K562 (cell line): ENCODE measurements around the gene KLHL18. TPM values are rescaled to one million over a fixed set of nuclear protein-coding genes. Genes with fewer than 3 reads are reported as not detected.

Source experiments
- GATA2 ChIP-seq: sonication (generic); formaldehyde crosslinking; IDR thresholded peaks from 2 replicates; pipeline ENCODE4 v1.4.0; 2020; ENCODE audit warnings: mild to moderate bottlenecking, missing genetic modification reagents
- HDGF ChIP-seq: fragments of 450-650 bp; IDR thresholded peaks from 2 replicates; pipeline ENCODE4 v1.6.1; 2016
- ILF3 ChIP-seq: fragments of 450-650 bp; IDR thresholded peaks from 2 replicates; pipeline ENCODE4 v1.6.1; 2018; ENCODE audit warnings: antibody characterized with exemption, mild to moderate bottlenecking, moderate library complexity, borderline replicate concordance
- KLF6 ChIP-seq: fragments of 250-450 bp; sonication (Bioruptor Pico); IDR thresholded peaks from 2 replicates; pipeline ENCODE4 v1.4.0; 2020; ENCODE audit warnings: mild to moderate bottlenecking, moderate library complexity, borderline replicate concordance
- L3MBTL2 ChIP-seq: fragments of 450-650 bp; IDR thresholded peaks from 2 replicates; pipeline ENCODE4 v1.6.1; 2016; ENCODE audit warnings: mild to moderate bottlenecking, moderate library complexity
- MED1 ChIP-seq: sonication (generic); formaldehyde crosslinking; IDR thresholded peaks from 2 replicates; pipeline ENCODE4 v1.8.1; 2023; ENCODE audit warnings: missing genetic modification reagents, borderline replicate concordance
- MIER1 ChIP-seq: fragments of 450-650 bp; IDR thresholded peaks from 2 replicates; pipeline ENCODE4 v1.6.1; 2016; ENCODE audit warnings: antibody characterized with exemption, mild to moderate bottlenecking, low read depth
- NRF1 ChIP-seq, 2 experiments: fragments of 450-650 bp; IDR thresholded peaks in 1 of 2; conservative IDR thresholded peaks in 1 of 2; 2 replicates each; pipeline ENCODE4 v1.6.1; 2014; ENCODE audit warnings: mild to moderate bottlenecking in 2 of 2
- PRPF4 ChIP-seq: fragments of 200-400 bp; formaldehyde crosslinking; IDR thresholded peaks from one replicate; pipeline ENCODE4 v1.6.1; 2017; ENCODE audit warnings: low read length, low read depth, mild to moderate bottlenecking; ENCODE audit not compliant: insufficient read depth, poor library complexity, severe bottlenecking
- RBBP5 ChIP-seq: fragments of 200-600 bp; sonication (generic); IDR thresholded peaks from 2 replicates; pipeline ENCODE4 v1.6.1; 2012; ENCODE audit warnings: borderline replicate concordance, mild to moderate bottlenecking, low read length, control low read depth, inconsistent platforms; ENCODE audit not compliant: insufficient read depth, poor library complexity, severe bottlenecking
- ZZZ3 ChIP-seq: fragments of 450-650 bp; IDR thresholded peaks from 2 replicates; pipeline ENCODE4 v1.6.1; 2016; ENCODE audit warnings: antibody characterized with exemption, mild to moderate bottlenecking, moderate library complexity
- polyA plus RNA-seq, 8 experiments: library from polyadenylated mRNA; depleted of rRNA in 4 of 8; stranded (reverse) in 5 of 8; unstranded in 3 of 8; fragments of >200 nt; fragmentation: Nextera tagmentation in 2 of 8; fragmentation: Illumina TruSeq in 1 of 8; extraction: Ambion mirVana in 2 of 8; extraction: Trizol in 1 of 8; gene quantifications; 2 replicates each; pipeline versions ENCODE4 v1.2.1 to v1.2.3, GENCODE V29; 2011 to 2014; ENCODE audit warnings: inconsistent platforms in 1 of 8, missing spikeins in 1 of 8
- total RNA-seq, 7 experiments: library from RNA; depleted of rRNA in 6 of 7; stranded (reverse); fragments of >200 nt in 6 of 7; fragmentation: Illumina TruSeq in 2 of 7; extraction: Trizol in 2 of 7; gene quantifications; 2 replicates each; pipeline versions ENCODE4 v1.2.1 to v1.2.3, GENCODE V29; 2011 to 2021; ENCODE audit warnings: low replicate concordance in 1 of 7
- TF ChIP-seq, protein P1 (sequence below): fragments of 200-600 bp; sonication (generic); IDR thresholded peaks from one replicate; pipeline ENCODE4 v1.6.1; 2012; ENCODE audit warnings: mild to moderate bottlenecking, low read depth, low read length, inconsistent platforms
- TF ChIP-seq, protein P2 (sequence below): fragments of 250-450 bp; sonication (Bioruptor Pico); IDR thresholded peaks from 2 replicates; pipeline ENCODE4 v1.8.0; 2021; ENCODE audit warnings: moderate library complexity, mild to moderate bottlenecking, inconsistent platforms
- TF ChIP-seq, protein P3 (sequence below): IDR thresholded peaks from 2 replicates; pipeline ENCODE4 v1.6.1; 2011; ENCODE audit warnings: borderline replicate concordance, low read depth, mild to moderate bottlenecking, moderate library complexity, low read length; ENCODE audit not compliant: insufficient read depth, poor library complexity, severe bottlenecking

The KLHL18 gene
- total and polyA plus RNA-seq, 9 of the 15 experiments (the other 6 are each of a cell fraction or from before 2014, with no cell fraction given): 26.7 to 97.5 (median 48.7) TPM

DNA sequence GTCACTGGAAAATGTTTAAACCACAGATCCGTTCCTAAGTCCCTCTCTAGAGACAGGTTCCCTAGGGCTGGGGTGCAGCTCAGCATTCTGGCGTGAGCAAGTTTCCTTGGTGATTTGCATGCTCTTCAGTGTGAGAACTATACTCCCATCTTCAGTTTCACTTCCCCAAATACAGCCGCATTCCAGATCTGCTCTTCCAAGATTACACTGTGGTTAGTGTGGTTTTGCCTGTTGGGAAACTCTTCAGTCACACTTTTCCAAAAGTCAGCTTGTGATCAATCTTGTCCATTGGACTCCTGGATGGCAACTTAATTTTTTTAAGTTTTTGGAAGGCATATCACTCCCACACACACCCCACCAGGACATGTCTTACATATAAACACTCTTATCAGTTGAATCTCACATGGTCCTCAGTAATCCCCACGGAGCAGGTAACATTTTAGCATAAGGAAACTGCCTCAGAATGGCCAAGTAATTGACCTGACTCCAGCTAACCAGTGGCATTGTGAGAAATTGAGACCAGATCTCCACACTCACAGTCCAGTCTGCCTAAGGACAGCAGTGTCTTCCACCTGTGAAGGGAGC, 64.6 kb downstream of the KLHL18 start (continued):
- TF ChIP-seq, protein P1, sequence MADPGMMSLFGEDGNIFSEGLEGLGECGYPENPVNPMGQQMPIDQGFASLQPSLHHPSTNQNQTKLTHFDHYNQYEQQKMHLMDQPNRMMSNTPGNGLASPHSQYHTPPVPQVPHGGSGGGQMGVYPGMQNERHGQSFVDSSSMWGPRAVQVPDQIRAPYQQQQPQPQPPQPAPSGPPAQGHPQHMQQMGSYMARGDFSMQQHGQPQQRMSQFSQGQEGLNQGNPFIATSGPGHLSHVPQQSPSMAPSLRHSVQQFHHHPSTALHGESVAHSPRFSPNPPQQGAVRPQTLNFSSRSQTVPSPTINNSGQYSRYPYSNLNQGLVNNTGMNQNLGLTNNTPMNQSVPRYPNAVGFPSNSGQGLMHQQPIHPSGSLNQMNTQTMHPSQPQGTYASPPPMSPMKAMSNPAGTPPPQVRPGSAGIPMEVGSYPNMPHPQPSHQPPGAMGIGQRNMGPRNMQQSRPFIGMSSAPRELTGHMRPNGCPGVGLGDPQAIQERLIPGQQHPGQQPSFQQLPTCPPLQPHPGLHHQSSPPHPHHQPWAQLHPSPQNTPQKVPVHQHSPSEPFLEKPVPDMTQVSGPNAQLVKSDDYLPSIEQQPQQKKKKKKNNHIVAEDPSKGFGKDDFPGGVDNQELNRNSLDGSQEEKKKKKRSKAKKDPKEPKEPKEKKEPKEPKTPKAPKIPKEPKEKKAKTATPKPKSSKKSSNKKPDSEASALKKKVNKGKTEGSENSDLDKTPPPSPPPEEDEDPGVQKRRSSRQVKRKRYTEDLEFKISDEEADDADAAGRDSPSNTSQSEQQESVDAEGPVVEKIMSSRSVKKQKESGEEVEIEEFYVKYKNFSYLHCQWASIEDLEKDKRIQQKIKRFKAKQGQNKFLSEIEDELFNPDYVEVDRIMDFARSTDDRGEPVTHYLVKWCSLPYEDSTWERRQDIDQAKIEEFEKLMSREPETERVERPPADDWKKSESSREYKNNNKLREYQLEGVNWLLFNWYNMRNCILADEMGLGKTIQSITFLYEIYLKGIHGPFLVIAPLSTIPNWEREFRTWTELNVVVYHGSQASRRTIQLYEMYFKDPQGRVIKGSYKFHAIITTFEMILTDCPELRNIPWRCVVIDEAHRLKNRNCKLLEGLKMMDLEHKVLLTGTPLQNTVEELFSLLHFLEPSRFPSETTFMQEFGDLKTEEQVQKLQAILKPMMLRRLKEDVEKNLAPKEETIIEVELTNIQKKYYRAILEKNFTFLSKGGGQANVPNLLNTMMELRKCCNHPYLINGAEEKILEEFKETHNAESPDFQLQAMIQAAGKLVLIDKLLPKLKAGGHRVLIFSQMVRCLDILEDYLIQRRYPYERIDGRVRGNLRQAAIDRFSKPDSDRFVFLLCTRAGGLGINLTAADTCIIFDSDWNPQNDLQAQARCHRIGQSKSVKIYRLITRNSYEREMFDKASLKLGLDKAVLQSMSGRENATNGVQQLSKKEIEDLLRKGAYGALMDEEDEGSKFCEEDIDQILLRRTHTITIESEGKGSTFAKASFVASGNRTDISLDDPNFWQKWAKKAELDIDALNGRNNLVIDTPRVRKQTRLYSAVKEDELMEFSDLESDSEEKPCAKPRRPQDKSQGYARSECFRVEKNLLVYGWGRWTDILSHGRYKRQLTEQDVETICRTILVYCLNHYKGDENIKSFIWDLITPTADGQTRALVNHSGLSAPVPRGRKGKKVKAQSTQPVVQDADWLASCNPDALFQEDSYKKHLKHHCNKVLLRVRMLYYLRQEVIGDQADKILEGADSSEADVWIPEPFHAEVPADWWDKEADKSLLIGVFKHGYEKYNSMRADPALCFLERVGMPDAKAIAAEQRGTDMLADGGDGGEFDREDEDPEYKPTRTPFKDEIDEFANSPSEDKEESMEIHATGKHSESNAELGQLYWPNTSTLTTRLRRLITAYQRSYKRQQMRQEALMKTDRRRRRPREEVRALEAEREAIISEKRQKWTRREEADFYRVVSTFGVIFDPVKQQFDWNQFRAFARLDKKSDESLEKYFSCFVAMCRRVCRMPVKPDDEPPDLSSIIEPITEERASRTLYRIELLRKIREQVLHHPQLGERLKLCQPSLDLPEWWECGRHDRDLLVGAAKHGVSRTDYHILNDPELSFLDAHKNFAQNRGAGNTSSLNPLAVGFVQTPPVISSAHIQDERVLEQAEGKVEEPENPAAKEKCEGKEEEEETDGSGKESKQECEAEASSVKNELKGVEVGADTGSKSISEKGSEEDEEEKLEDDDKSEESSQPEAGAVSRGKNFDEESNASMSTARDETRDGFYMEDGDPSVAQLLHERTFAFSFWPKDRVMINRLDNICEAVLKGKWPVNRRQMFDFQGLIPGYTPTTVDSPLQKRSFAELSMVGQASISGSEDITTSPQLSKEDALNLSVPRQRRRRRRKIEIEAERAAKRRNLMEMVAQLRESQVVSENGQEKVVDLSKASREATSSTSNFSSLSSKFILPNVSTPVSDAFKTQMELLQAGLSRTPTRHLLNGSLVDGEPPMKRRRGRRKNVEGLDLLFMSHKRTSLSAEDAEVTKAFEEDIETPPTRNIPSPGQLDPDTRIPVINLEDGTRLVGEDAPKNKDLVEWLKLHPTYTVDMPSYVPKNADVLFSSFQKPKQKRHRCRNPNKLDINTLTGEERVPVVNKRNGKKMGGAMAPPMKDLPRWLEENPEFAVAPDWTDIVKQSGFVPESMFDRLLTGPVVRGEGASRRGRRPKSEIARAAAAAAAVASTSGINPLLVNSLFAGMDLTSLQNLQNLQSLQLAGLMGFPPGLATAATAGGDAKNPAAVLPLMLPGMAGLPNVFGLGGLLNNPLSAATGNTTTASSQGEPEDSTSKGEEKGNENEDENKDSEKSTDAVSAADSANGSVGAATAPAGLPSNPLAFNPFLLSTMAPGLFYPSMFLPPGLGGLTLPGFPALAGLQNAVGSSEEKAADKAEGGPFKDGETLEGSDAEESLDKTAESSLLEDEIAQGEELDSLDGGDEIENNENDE: no peak
- TF ChIP-seq PRPF4: no peak
- peak; percentile 27 to 32; a peak in 1 of 4 replicates for TF ChIP-seq NRF1 (conservative IDR thresholded peaks at IDR 0.05 in 1 of 2, IDR thresholded peaks at IDR 0.05 in 1 of 2)
- TF ChIP-seq, protein P2, sequence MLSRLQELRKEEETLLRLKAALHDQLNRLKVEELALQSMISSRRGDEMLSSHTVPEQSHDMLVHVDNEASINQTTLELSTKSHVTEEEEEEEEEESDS: no peak
- peak; percentile 75 for TF ChIP-seq GATA2 (CRISPR knock-in tag)
- TF ChIP-seq ZZZ3: no peak
- peak; percentile 35; the same call in 1 of the 2 replicates for TF ChIP-seq L3MBTL2
- TF ChIP-seq MIER1: no peak
- TF ChIP-seq MED1: no peak
- no peak for TF ChIP-seq ILF3
- TF ChIP-seq, protein P3, sequence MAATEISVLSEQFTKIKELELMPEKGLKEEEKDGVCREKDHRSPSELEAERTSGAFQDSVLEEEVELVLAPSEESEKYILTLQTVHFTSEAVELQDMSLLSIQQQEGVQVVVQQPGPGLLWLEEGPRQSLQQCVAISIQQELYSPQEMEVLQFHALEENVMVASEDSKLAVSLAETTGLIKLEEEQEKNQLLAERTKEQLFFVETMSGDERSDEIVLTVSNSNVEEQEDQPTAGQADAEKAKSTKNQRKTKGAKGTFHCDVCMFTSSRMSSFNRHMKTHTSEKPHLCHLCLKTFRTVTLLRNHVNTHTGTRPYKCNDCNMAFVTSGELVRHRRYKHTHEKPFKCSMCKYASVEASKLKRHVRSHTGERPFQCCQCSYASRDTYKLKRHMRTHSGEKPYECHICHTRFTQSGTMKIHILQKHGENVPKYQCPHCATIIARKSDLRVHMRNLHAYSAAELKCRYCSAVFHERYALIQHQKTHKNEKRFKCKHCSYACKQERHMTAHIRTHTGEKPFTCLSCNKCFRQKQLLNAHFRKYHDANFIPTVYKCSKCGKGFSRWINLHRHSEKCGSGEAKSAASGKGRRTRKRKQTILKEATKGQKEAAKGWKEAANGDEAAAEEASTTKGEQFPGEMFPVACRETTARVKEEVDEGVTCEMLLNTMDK: no peak
- no peak for TF ChIP-seq KLF6 (CRISPR knock-in tag)
- TF ChIP-seq RBBP5: no peak
- TF ChIP-seq HDGF: no peak
